ENCODE results near the gene ANO4.
A peak's percentile ranks its signal among the peaks of the same experiment; 100 is the strongest.
"Not testable (repeated sequence)": the region's sequence is repeated elsewhere in the genome, so short reads cannot be mapped to it uniquely, and the experiment has no call there.

Gene ANO4

DNA sequence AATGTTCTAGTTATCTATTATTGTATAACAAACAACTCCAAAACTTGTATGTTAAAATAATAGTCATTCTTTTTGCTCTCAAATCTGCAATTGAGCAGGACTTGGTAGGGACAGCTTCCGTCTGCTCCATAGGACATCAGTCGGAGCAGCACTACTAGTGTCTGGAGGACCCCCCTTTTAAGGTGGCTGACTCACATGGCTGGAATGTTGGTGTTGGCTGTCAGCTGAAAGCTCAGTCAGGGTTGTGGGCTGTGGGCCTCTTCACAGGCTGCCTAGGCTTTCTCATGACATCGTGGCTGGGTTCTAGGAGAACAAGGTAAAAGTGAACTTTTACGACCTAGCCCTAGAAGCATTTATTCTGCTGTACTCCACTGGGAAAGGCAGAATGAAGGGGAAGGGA is 160.6 kb downstream of the ANO4 start:
- no peak for DNase-seq

DNA sequence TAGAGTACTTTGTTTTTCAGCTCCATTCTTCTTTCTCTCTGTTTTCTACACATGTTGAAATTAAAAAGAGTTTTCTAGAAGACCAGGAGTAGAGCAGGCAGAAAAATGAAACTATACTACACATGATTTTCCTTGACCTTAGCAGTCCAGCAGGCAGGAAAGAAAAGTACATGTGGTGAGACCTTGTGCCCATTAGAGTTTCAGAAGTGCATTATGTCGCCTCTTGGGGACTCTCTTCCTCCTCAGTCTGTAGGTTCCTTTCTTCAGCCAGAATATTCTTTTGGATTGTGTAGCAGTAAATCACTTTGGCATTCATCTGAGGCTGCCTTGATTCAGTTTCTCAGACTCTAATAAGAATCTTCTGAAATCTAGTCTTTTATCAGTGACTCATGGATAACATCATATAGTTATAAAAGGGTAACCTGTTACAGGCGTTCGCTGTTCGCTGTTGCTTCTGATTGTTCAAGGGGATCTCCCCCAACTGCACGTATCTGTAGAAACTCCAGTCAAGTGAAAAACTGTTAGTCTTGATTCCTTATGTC is 161.8 kb downstream of the ANO4 start:
- DNase-seq: no peak

DNA sequence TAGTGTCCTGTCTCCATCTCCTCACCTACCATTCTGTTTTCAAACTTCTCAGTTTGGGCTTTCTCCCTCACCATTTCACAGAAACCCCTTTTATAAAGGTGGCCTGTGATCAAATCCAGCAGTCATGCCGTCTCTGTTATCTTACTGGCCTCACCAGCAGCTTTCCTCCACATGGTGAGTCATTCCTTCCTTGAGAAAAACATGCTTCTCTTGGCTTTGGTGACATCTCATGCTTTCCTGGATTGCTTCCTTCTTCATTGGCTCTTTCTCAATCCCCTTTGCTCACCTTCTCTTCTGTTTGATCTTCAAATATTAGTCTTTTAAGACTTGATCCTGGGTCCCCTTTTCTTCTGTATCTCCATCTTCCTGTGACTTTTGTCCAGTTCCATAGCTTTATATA is 164.9 kb downstream of the ANO4 start:
- DNase-seq: no peak

DNA sequence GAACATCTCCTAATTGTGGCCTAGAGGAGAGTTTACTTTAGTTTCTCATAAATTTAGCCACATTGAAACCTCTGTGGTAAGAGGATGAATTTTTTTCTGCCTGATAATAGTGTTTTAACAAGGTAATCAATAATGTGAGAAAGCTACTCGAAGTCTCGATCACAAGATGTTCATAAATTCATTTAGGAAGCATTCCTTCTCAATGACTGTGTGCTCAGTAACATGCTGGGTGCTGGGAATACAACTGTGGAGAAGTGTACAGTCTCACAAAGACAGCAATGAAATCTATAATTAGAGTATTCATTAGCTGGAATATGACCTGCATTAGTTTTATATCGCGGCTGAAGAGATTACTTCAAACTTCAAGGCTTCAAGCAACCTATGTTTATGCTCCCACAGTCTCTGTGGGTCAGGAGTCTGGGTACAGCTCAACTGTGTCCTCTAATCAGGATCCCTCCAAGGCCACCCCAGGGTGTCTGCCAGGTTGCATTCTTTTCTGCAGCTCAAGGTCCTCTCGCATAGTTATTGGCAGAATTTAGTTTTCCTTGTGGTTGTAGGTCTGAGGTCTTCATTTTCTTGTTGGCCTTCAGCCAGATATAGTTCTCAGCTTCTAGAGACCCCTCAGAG is 167.6 kb downstream of the ANO4 start:
- DNase-seq: no peak

DNA sequence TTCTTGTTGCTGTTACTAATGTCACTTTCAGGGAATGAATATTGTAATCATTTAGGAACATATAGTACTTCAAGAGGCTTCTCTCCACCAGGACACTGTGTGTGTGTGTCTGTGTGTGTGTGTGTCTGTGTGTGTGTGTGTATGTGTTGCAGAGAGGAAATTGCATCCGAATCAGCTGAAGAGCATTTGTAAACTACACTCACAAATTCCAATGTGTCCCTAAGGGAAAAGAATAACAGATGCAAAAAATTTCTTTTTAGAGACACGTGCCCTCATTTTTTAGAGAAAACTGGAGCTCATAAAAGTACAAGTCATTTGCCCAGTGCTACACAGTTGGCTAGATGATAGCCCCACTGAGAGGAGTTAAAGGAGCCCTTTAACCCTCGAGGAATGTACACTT is 168.8 kb downstream of the ANO4 start:
- no peak for DNase-seq

DNA sequence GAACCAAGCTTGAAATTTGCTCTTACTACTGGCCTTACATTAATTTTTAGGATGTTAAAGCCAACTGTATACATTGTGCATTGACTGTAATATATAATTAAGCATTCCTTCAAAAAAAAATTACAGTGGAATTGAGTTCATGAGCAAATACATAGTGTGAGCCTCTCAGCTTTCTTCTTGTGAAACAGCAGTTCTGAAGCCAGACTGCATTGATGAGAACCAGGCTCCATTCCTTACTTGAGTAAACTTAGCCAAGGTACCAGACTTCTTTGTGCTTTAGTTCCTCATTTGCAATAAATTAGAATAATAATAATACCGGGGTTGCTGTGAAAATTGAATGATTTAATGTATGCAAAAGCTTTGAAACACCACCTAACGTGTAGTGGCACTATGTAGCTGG is 169.5 kb downstream of the ANO4 start:
- DNase-seq: no peak

DNA sequence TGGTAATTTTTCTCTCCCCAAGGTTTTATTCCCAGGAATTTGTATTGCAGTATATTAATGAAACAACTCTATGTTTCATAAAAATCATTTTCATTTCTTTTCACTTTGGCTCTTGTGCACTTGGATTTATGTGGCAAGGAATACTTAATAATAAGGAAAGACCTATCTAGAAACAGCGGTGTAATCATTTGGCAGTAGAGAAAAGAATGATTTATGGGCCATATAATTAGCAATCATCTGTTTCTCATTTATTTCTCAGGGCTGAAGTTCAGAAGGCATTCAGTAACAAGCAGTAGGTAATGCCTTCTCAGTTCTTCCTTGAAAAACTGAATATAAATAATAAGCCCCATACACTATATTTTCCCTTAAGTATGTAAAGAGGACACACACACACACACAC is 172.6 kb downstream of the ANO4 start:
- DNase-seq: no peak

DNA sequence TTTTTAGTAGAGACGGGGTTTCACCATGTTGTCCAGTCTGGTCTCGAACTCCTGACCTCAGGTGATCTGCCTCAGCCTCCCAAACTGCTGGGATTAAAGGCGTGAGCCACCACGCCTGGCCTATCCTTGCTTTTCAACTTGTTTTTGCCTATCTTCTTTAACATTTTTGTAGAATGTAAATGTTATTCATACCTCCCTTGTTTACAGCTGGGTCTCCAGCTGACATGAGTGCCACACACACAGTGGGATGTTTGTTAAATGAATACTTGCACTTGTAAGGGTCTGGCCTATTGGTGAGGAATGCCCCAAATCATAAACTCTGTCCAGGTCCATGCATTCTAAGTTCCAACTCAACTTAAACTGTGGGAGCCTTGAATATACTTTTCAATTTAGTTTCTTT is 176.3 kb downstream of the ANO4 start:
- no peak for DNase-seq

DNA sequence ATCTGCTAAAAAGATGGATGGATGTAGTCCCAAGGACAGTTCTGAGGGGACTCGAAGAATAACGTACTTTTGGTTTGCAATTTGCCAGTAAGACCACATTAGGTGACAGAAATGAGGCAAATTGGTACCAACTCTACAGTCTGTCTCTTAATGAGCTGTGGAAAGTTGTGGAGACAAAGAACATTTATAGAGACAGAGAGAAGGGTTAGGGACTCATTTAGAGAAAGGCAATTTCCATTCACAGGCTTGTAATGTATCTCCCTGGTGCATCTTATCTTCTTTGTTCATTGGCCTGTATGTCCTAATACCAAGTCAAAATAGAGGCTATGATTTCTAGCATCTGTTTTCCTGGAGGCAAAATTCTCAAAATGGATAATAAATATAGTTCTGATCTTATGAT is 177.5 kb downstream of the ANO4 start:
- no peak for DNase-seq

DNA sequence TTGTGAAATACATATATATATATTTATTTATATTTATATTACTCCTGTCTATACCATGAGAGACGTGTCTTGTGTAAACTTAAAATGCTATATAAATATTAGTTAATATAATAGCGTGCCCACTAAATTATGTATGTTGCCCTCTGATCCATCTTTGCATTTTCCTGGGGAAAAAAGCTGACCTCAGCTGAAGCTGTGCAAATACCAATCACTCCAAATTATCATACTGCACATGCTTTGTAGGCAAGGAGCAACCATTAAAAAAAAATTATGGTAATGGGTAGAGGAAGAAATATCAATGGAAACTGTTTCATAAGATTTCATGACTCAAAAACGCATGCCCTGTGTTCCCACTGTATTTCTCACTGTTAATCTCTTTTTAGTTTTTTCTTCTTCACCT is 179.8 kb downstream of the ANO4 start:
- no peak for DNase-seq

DNA sequence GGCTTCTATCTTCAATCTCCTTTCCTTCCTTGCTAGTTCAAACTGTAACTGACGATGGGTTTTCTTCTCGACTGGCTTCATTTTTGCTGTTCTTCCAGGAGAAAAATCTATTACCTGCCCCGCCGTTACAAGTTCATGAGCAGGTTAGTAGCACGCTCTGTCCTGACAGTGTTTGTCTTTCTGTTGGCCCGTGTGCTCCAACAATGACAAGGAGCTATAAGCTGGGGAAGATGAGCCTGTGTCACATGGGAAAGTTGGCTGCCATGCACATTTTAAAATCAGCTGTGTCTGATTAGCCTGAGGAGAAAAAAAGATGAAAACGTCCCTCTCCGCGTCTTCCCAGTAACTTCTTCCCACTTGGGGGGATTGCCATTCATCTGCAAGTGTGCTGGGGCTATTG is 180.2 kb downstream of the ANO4 start:
- DNase-seq: no peak

DNA sequence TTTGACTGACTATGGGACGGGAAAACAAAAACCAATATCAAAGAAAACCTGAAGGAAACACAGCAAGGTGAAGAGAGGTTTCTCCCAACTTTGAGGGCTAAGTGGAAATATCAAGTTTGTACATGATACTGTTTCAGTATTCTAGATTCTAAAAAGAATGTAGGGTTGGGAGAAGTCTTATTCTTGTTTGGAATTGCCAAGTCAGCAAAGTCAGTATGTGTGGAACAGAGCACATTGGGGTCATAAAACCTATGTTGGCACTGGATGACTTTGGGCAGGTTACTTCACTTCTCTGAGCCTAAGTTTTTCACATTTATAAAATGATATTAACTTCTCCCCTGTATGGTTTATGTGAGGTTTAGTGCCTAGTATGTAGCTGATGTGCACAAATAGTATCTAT is 182.2 kb downstream of the ANO4 start:
- no peak for DNase-seq

DNA sequence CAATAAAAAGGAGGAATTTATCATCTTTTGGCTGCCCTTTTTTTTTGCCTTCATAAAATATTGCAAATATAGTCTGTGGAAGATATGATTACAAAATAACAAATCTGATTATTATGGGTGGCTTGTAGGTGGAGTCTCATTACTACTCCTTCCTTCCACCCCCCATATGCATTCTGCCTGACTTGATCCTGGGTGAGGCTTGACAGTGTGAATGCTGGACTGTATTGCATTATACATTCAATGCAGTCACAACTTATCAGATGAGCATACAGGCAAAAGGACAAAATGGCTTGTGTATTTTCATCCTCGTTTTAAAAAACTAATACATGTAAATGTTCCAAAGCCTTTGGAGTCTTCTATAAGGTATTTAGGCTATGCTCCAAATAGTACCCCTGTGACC is 186.3 kb downstream of the ANO4 start:
- DNase-seq: no peak

DNA sequence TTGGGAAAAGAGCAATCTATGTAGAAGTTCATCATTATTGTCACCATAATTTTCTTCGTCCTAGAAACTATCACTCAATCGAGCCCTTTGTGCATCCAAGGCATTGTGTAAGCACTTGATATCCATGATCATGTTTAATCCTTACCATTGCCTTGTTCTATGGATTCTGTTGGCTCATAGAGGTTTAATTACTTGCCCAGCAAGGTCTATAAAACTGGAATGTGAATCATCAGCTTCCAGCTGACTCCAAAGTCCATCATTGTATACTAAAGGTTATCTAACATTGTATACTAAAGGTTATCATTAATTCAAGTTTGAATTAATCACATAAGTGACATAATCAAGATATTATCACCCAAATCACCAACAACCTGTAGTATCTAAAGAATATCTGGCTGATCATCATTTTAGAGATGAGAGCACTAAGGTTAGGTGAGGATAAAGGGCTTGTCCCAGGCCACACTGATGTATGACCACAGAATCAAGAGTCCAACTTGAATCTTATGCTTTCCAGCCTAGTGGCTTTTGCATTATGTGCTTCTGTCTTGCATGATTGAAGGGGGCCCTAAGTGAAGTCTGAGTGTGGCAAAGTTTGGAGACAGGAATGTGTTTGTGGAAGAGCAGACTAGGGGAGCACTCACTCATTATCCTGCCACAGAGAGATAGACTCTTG is 188.1 kb downstream of the ANO4 start:
- DNase-seq: no peak

DNA sequence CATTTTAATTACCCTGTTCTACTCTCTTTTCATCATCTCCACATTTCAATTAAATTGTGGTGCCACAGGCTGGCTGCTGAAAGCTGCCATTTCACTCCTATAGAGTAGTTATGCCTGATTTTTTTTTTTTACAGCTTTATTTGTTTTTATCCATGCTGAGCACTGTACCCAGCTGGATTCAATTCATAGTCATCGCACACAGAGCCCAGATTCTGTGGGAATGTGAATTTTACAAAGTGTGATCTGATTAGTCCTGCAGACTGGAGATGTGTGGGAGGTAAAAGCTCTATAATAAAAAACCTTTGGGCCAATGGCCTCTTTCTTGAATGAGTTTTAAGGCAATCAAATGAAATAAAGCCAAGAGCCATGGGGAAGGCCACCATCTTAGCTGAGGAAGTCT is 190.2 kb downstream of the ANO4 start:
- no peak for DNase-seq

DNA sequence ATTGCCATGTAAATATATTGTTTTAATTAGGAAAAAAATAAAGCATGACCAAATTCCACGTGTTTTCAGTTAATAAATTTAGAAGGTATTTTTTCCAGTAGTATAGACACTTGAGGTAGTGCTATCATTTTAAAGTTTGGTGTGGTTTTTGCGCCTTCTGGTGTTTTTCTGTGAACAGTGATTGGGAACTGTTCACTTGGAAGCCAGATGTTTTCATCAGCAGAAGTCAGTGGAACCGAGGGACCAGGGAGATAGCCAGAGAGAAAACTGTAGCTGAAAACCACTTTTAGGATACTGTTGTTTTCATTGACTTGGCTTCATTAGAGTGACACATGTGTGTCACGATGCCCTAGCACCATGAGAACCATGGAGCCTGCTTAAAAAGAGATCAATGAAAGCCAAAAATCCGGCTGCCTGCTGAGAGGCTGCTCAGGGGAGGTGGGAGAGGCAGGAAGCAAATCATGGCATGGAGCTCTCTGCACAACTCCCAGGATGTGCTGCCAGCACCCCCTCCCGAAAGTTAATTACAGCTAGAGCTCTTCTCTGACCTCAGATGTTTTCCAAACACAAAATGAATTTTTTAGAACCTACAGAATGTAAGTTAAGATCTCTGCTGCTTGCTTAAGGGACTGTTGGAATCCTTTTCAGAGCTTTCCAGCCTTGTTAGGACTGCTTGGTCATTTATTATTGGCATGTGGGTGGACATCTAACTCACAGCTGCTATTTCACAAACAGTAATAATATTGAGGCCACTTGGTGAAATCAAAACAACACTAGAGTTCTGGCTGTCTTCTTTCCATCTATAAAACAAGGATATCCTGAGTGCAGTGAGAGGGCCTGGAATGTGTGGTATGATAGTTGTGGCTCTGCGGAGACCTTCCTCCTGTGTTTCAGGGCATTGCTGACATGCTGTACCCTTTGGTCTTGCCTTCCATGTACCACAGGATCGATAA is 192.3 kb downstream of the ANO4 start:
- DNase-seq: no peak

DNA sequence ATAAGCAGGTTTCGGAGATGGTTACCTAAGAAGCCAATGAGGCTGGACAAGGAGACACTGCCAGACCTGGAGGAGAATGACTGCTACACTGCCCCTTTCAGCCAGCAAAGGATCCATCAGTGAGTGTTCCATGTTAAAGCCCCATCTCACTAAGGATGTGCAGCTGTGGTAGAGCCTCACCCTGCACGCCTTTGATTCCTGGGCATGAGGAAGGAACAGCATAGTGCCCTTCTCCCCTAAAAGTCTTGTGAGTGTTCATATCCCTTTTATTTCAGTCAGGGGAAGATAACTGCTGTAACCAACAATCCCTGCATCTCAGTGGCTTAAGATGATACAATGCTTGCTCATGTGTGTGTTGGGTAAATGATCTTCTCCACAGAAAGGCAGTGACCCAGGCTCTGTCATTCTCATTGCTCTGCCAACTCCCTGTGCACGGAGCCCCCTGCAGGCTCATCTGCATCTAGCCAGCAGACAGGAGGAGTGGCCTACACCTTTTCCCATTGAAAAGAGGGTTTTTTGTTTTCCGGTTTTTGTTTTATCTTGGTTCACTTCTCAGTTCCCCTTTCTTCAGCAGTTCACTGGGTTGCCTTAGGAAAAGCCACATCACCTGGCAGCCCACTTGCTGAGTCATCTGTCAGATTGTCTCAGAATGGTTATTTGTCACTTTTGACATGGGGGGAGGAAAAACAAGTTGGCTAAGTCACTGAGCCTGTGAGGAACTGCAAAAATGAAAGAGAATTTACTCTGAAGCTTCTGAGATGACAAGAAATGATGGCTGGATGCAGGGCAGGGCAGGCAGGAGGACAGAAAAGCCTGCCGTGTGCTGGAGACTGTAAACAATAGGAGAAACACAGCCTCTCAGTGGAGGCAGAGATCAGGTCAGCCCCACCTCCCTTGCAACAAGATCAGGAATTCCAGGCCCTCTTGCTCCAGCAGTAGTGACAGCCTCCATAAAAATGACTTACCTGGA is 193.3 kb downstream of the ANO4 start:
- DNase-seq: peak; percentile 64

DNA sequence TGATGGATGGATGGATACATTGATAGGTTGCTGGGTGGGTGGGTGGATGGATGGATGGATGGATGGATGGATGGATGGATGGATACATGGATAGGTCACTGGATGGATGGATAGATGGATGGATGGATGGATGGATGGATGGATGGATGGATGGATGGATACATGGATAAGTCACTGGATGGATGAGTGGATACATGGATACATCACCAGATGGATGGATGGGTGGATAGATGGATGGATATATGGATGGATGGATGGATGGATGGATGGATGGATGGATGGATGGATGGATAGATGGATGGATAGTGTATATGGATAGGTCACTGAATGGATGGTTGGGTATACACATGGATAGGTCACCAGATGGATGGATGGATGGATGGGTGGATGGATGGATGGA is 194.9 kb downstream of the ANO4 start:
- not testable (repeated sequence) for DNase-seq

DNA sequence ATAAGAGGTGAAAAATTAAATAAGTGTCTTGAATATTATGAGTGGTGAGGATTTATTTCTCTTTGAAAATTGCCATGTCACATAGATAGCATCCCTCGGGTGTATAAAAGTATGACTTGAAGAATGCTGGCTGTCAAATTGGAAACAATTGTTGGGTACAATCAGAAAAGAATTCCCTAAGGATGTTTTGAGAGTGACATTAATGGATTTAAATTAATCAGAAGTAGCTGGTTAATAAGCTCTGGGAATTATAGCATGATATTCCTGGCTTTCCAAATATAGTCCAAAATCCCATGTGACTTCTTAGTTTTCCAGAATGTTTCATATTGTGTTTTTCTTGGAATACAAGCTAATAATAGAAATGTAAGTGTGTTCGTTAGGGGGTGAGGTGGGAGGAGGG is 196.5 kb downstream of the ANO4 start:
- DNase-seq: no peak

DNA sequence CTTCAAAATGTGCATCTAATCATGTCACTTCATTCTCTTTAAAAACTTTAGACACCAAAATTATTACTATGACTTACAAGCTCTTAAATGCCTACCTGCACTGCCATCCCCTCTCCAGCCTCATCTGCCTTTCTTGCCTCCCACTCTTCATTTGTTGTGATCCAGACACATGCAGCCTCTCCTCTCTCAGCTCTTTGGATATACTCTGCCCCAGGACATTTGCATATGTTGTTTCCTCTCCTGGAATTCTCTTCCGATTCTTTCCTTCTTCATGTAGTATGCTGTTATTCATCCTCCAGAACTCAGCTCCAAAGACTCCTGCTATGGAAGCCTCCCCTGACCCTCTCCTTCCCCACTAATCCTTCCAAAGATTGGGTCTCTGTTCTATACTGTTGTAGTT is 197.6 kb downstream of the ANO4 start:
- DNase-seq: no peak

DNA sequence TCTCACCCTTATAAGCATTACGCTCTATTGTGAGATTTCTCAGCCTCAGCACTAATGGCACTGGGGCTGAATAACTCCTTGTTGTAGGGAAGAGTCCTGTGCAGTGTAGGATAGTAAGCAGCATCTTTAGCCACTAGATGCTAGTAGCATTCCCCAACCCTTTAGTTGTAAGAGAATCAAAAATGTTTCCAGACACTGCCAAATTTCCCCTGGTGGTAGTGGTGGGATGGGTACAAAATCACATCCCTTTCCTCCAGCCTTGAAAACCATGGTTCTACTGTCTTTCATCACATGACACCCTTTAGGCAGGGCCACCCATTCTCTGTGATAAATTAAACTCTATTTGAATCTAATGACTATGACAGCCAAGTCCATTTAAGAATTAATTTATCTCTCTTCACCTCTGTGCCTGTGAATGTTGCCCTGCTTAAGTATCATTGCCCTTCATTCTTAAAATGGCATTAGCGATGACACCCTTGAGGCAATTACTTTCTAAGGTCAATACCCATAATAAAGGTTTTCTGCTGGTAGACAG is 199.4 kb downstream of the ANO4 start:
- no peak for DNase-seq

DNA sequence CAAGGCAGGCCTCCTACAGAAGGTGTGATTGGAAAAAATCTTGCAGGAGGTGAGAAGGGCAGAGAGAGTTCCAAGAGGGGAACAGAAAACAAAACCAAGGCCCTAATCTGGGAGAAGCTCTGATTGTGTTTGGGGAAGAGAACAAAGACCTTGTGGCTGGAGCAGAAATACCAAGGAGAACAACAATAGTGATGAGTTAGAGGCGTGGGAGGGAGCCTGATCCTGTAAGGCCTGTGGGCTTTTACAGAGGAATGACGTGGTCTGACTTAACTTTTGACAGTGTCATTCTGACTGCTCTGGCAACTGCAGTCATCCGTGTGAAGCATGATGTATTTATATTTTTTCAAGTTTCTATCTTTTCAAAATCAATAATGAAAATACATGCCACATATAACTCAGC is 200.6 kb downstream of the ANO4 start:
- DNase-seq: no peak

Measured in activated CD4-positive, alpha-beta T cell treated with anti-CD3 and anti-CD28 coated beads, Interleukin-2, Interleukin-6, amounts not matched to agents 100 ng/mL and 50 ng/mL, durations not matched to agents 16 hours and 8 hours (primary cell).